AG09319 (cell line): ENCODE measurements around the gene CFAP92.

Experiments used
- DNase-seq: peaks from one replicate; pipeline ENCODE4 v3.0.0-alpha.2; 2010; ENCODE audit warnings: low read depth; ENCODE audit errors: extremely low read depth
- CTCF ChIP-seq: IDR thresholded peaks from 2 replicates; pipeline ENCODE4 v1.5.1; 2011; ENCODE audit warnings: low read depth, mild to moderate bottlenecking, inconsistent platforms, low read length, moderate library complexity

Gene CFAP92

GRCh38 chr3:128994581-128995546 is 988 bp upstream of the CFAP92 start:
- TF ChIP-seq CTCF = no peak
- DNase-seq = no peak

- DNase-seq = no peak
- no peak for TF ChIP-seq CTCF
Observed at GRCh38 chr3:128994173-128994512, 267 bp upstream of the CFAP92 start.

GRCh38 chr3:128992926-128993460 is 883 bp downstream of the CFAP92 start:
- TF ChIP-seq CTCF = no peak
- no peak for DNase-seq

- no peak for DNase-seq
- no peak for TF ChIP-seq CTCF
Observed at GRCh38 chr3:128991355-128991895, 2.5 kb downstream of the CFAP92 start.

- DNase-seq = no peak
Observed at GRCh38 chr3:128988286-128988685, 5.6 kb downstream of the CFAP92 start.

GRCh38 chr3:128987302-128988100 is 6.4 kb downstream of the CFAP92 start:
- DNase-seq = no peak
- no peak for TF ChIP-seq CTCF

More at GRCh38 chr3:128988286-128988685, 5.6 kb downstream of the CFAP92 start:
- no peak for TF ChIP-seq CTCF

- TF ChIP-seq CTCF = no peak
- DNase-seq = no peak
Observed at GRCh38 chr3:128984596-128984995, 9.3 kb downstream of the CFAP92 start.
